ENCODE measurements around the gene TRAPPC5.
"Not testable (repeated sequence)": the region's sequence is repeated elsewhere in the genome, so short reads cannot be mapped to it uniquely, and the experiment has no call there.

Gene TRAPPC5

GRCh38 chr19:7641290-7642276 lies 39.0 kb upstream of the TRAPPC5 start:
- DNase-seq (ENCODE audit: low spot score in 2 of 2) (no peak), ATAC-seq (replicated peaks; ENCODE audit: extremely low read depth, poor library complexity, severe bottlenecking) (no peak)
- H3K4me1 Mint-ChIP-seq: peaks cover 28% of the 10 kb centered on the region
- peaks cover 21% of the 10 kb centered on the region for H3K36me3 Mint-ChIP-seq (ENCODE audit: insufficient read depth)
- H3K4me3 Mint-ChIP-seq: no peak overlapping the region
- no peaks in the 10 kb centered on the region for H3K27me3 Mint-ChIP-seq
- no peaks in the 10 kb centered on the region for H3K9me3 Mint-ChIP-seq
- no peak overlapping the region for H3K27ac Mint-ChIP-seq (ENCODE audit: low read depth)

GRCh38 chr19:7642295-7643030 lies 38.2 kb upstream of the TRAPPC5 start:
- Mint-ChIP-seq H3K4me3 (no peak overlapping the region), H3K27me3 (no peaks in the 10 kb centered on the region), H3K4me1 (peaks cover 27% of the 10 kb centered on the region), H3K9me3 (no peaks in the 10 kb centered on the region), H3K27ac (ENCODE audit: low read depth) (no peak overlapping the region), H3K36me3 (ENCODE audit: insufficient read depth) (peaks cover 18% of the 10 kb centered on the region)
- no peak for DNase-seq (ENCODE audit: low spot score in 2 of 2)
- ATAC-seq (replicated peaks; ENCODE audit: extremely low read depth, poor library complexity, severe bottlenecking): no peak

- no peak for ATAC-seq (replicated peaks; ENCODE audit: extremely low read depth, poor library complexity, severe bottlenecking)
- no peak for DNase-seq (ENCODE audit: low spot score in 2 of 2)
- Mint-ChIP-seq H3K36me3 (ENCODE audit: insufficient read depth) (peaks cover 15% of the 10 kb centered on the region), H3K27ac (ENCODE audit: low read depth) (peak overlapping the region; percentile 77), H3K27me3 (no peaks in the 10 kb centered on the region), H3K4me3 (no peak overlapping the region), H3K9me3 (no peaks in the 10 kb centered on the region), H3K4me1 (peaks cover 22% of the 10 kb centered on the region)
Measured at GRCh38 chr19:7643031-7643415, 37.6 kb upstream of the TRAPPC5 start.

GRCh38 chr19:7643629-7644549 lies 36.7 kb upstream of the TRAPPC5 start:
- not testable (repeated sequence) for DNase-seq (ENCODE audit: low spot score in 2 of 2); H3K9me3 Mint-ChIP-seq; H3K4me3 Mint-ChIP-seq; ATAC-seq (replicated peaks; ENCODE audit: extremely low read depth, poor library complexity, severe bottlenecking); H3K27me3 Mint-ChIP-seq
- Mint-ChIP-seq H3K4me1 (peaks cover 15% of the 10 kb centered on the region), H3K27ac (ENCODE audit: low read depth) (peak overlapping the region; percentile 77), H3K36me3 (ENCODE audit: insufficient read depth) (peaks cover 17% of the 10 kb centered on the region)

GRCh38 chr19:7644550-7644877 lies 36.1 kb upstream of the TRAPPC5 start:
- Mint-ChIP-seq H3K27me3 (no peaks in the 10 kb centered on the region), H3K36me3 (ENCODE audit: insufficient read depth) (peaks cover 18% of the 10 kb centered on the region)
- ATAC-seq (replicated peaks; ENCODE audit: extremely low read depth, poor library complexity, severe bottlenecking): no peak

GRCh38 chr19:7645163-7645562 lies 35.5 kb upstream of the TRAPPC5 start:
- Mint-ChIP-seq H3K27me3 (no peaks in the 10 kb centered on the region), H3K4me3 (no peak overlapping the region), H3K9me3 (no peaks in the 10 kb centered on the region), H3K4me1 (peaks cover 2% of the 10 kb centered on the region), H3K27ac (ENCODE audit: low read depth) (no peak overlapping the region), H3K36me3 (ENCODE audit: insufficient read depth) (peaks cover 20% of the 10 kb centered on the region)
- DNase-seq (ENCODE audit: low spot score in 2 of 2) (no peak), ATAC-seq (replicated peaks; ENCODE audit: extremely low read depth, poor library complexity, severe bottlenecking) (no peak)

More at GRCh38 chr19:7644550-7644877, 36.1 kb upstream of the TRAPPC5 start:
- peaks cover 9% of the 10 kb centered on the region for H3K4me1 Mint-ChIP-seq
- H3K4me3 Mint-ChIP-seq: no peak overlapping the region
- no peak overlapping the region for H3K27ac Mint-ChIP-seq (ENCODE audit: low read depth)
- H3K9me3 Mint-ChIP-seq: no peaks in the 10 kb centered on the region
- no peak for DNase-seq (ENCODE audit: low spot score in 2 of 2)

GRCh38 chr19:7645656-7646425 lies 34.8 kb upstream of the TRAPPC5 start:
- Mint-ChIP-seq H3K36me3 (ENCODE audit: insufficient read depth) (peaks cover 21% of the 10 kb centered on the region), H3K4me1 (no peaks in the 10 kb centered on the region), H3K27me3 (no peaks in the 10 kb centered on the region), H3K9me3 (no peaks in the 10 kb centered on the region), H3K27ac (ENCODE audit: low read depth) (peak overlapping the region; percentile 56), H3K4me3 (no peak overlapping the region)
- DNase-seq (ENCODE audit: low spot score in 2 of 2): no peak
- no peak for ATAC-seq (replicated peaks; ENCODE audit: extremely low read depth, poor library complexity, severe bottlenecking)

- Mint-ChIP-seq H3K27me3 (no peaks in the 10 kb centered on the region), H3K36me3 (ENCODE audit: insufficient read depth) (peaks cover 19% of the 10 kb centered on the region), H3K4me3 (no peak overlapping the region), H3K27ac (ENCODE audit: low read depth) (peak overlapping the region; percentile 56), H3K4me1 (no peaks in the 10 kb centered on the region), H3K9me3 (no peaks in the 10 kb centered on the region)
- DNase-seq (ENCODE audit: low spot score in 2 of 2): no peak
- ATAC-seq (replicated peaks; ENCODE audit: extremely low read depth, poor library complexity, severe bottlenecking): no peak
Measured at GRCh38 chr19:7646426-7646700, 34.3 kb upstream of the TRAPPC5 start.

GRCh38 chr19:7647156-7647555 lies 33.5 kb upstream of the TRAPPC5 start:
- ATAC-seq (replicated peaks; ENCODE audit: extremely low read depth, poor library complexity, severe bottlenecking): no peak
- DNase-seq (ENCODE audit: low spot score in 2 of 2): no peak
- H3K27ac Mint-ChIP-seq (ENCODE audit: low read depth): no peak overlapping the region
- H3K4me1 Mint-ChIP-seq: peaks cover 3% of the 10 kb centered on the region
- H3K27me3 Mint-ChIP-seq: no peaks in the 10 kb centered on the region
- H3K36me3 Mint-ChIP-seq (ENCODE audit: insufficient read depth): peaks cover 18% of the 10 kb centered on the region
- no peak overlapping the region for H3K4me3 Mint-ChIP-seq
- no peaks in the 10 kb centered on the region for H3K9me3 Mint-ChIP-seq

- no peaks in the 10 kb centered on the region for H3K27me3 Mint-ChIP-seq
- no peak overlapping the region for H3K27ac Mint-ChIP-seq (ENCODE audit: low read depth)
- H3K36me3 Mint-ChIP-seq (ENCODE audit: insufficient read depth): peaks cover 18% of the 10 kb centered on the region
- H3K4me1 Mint-ChIP-seq: peaks cover 14% of the 10 kb centered on the region
- H3K9me3 Mint-ChIP-seq: no peaks in the 10 kb centered on the region
- no peak for ATAC-seq (replicated peaks; ENCODE audit: extremely low read depth, poor library complexity, severe bottlenecking)
- no peak overlapping the region for H3K4me3 Mint-ChIP-seq
- DNase-seq (ENCODE audit: low spot score in 2 of 2): no peak
Measured at GRCh38 chr19:7648265-7649014, 32.2 kb upstream of the TRAPPC5 start.

GRCh38 chr19:7650148-7650547 lies 30.5 kb upstream of the TRAPPC5 start:
- Mint-ChIP-seq H3K9me3 (no peaks in the 10 kb centered on the region), H3K4me3 (no peak overlapping the region), H3K36me3 (ENCODE audit: insufficient read depth) (peaks cover 12% of the 10 kb centered on the region), H3K27me3 (no peaks in the 10 kb centered on the region), H3K27ac (ENCODE audit: low read depth) (no peak overlapping the region), H3K4me1 (peaks cover 14% of the 10 kb centered on the region)
- DNase-seq (ENCODE audit: low spot score in 2 of 2): no peak
- no peak for ATAC-seq (replicated peaks; ENCODE audit: extremely low read depth, poor library complexity, severe bottlenecking)

Data from central memory CD8-positive, alpha-beta T cell (primary cell).